BLaER1 (cell line): ENCODE results near the gene OR6K3.
"Not testable (repeated sequence)": the region's sequence is repeated elsewhere in the genome, so short reads cannot be mapped to it uniquely, and the experiment has no call there.

Source experiments
- H3K27ac ChIP-seq: shearing (Covaris generic); formaldehyde crosslinking; 2 replicates; pipeline ENCODE4 v1.8.1; 2022
- H3K27me3 ChIP-seq: shearing (Covaris generic); formaldehyde crosslinking; 2 replicates; pipeline ENCODE4 v1.8.1; 2022
- H3K36me3 ChIP-seq: shearing (Covaris generic); formaldehyde crosslinking; 2 replicates; pipeline ENCODE4 v1.8.1; 2022
- H3K4me1 ChIP-seq: shearing (Covaris generic); formaldehyde crosslinking; 2 replicates; pipeline ENCODE4 v1.8.1; 2022
- H3K4me2 ChIP-seq: shearing (Covaris generic); formaldehyde crosslinking; 2 replicates; pipeline ENCODE4 v1.8.1; 2022
- H3K4me3 ChIP-seq: shearing (Covaris generic); formaldehyde crosslinking; 2 replicates; pipeline ENCODE4 v1.8.1; 2022
- H3K9ac ChIP-seq: shearing (Covaris generic); formaldehyde crosslinking; 2 replicates; pipeline ENCODE4 v1.8.1; 2022
- H3K9me3 ChIP-seq: shearing (Covaris generic); formaldehyde crosslinking; 2 replicates; pipeline ENCODE4 v1.8.1; 2022
- H4K20me1 ChIP-seq: shearing (Covaris generic); formaldehyde crosslinking; 2 replicates; pipeline ENCODE4 v1.8.1; 2022
- Cebpa-rat ChIP-seq: shearing (Covaris generic); IDR thresholded peaks from 2 replicates; pipeline ENCODE4 v1.8.1; 2022

OR6K3 gene

GRCh38 chr1:158717344-158717743 lies 3.2 kb downstream of the OR6K3 start:
- Histone ChIP-seq H3K4me2 (no peak overlapping the region), H3K4me1 (no peaks in the 10 kb centered on the region), H3K4me3 (no peak overlapping the region), H3K9ac (no peak overlapping the region), H4K20me1 (no peaks in the 10 kb centered on the region), H3K36me3 (no peaks in the 10 kb centered on the region), H3K27ac (no peak overlapping the region), H3K27me3 (no peaks in the 10 kb centered on the region), H3K9me3 (no peaks in the 10 kb centered on the region)
- TF ChIP-seq Cebpa-rat, result no peak

- no peaks in the 10 kb centered on the region for H4K20me1 ChIP-seq
- H3K9ac ChIP-seq, result no peak overlapping the region
- no peaks in the 10 kb centered on the region for H3K4me1 ChIP-seq
- H3K27ac ChIP-seq, result no peak overlapping the region
- H3K36me3 ChIP-seq, result no peaks in the 10 kb centered on the region
- H3K4me3 ChIP-seq, result no peak overlapping the region
- TF ChIP-seq Cebpa-rat, result no peak
- no peaks in the 10 kb centered on the region for H3K27me3 ChIP-seq
- no peaks in the 10 kb centered on the region for H3K9me3 ChIP-seq
- no peak overlapping the region for H3K4me2 ChIP-seq
These were observed 4.2 kb downstream of the OR6K3 start for GRCh38 chr1:158716335-158716734.

- no peak for TF ChIP-seq Cebpa-rat
- H3K4me1 ChIP-seq, result no peaks in the 10 kb centered on the region
- H3K9ac ChIP-seq, result no peak overlapping the region
- no peaks in the 10 kb centered on the region for H3K9me3 ChIP-seq
- no peaks in the 10 kb centered on the region for H4K20me1 ChIP-seq
- H3K36me3 ChIP-seq, result no peaks in the 10 kb centered on the region
- no peak overlapping the region for H3K4me2 ChIP-seq
- H3K27me3 ChIP-seq, result no peaks in the 10 kb centered on the region
- H3K4me3 ChIP-seq, result no peak overlapping the region
- no peak overlapping the region for H3K27ac ChIP-seq
These were observed 5.8 kb downstream of the OR6K3 start for GRCh38 chr1:158714754-158715153.

GRCh38 chr1:158711098-158711497 lies 9.4 kb downstream of the OR6K3 start:
- no peaks in the 10 kb centered on the region for H3K4me1 ChIP-seq
- no peaks in the 10 kb centered on the region for H4K20me1 ChIP-seq
- H3K36me3 ChIP-seq, result no peaks in the 10 kb centered on the region
- H3K27me3 ChIP-seq, result no peaks in the 10 kb centered on the region
- no peaks in the 10 kb centered on the region for H3K9me3 ChIP-seq
- no peak overlapping the region for H3K4me2 ChIP-seq
- H3K9ac ChIP-seq, result no peak overlapping the region
- H3K27ac ChIP-seq, result no peak overlapping the region
- TF ChIP-seq Cebpa-rat, result no peak
- no peak overlapping the region for H3K4me3 ChIP-seq

GRCh38 chr1:158706096-158706495 lies 14.4 kb downstream of the OR6K3 start:
- no peaks in the 10 kb centered on the region for H4K20me1 ChIP-seq
- H3K9me3 ChIP-seq, result no peaks in the 10 kb centered on the region
- H3K27me3 ChIP-seq, result no peaks in the 10 kb centered on the region
- no peak overlapping the region for H3K9ac ChIP-seq
- H3K4me2 ChIP-seq, result no peak overlapping the region
- no peak overlapping the region for H3K4me3 ChIP-seq
- no peaks in the 10 kb centered on the region for H3K36me3 ChIP-seq
- H3K4me1 ChIP-seq, result no peaks in the 10 kb centered on the region
- TF ChIP-seq Cebpa-rat, result no peak
- no peak overlapping the region for H3K27ac ChIP-seq

GRCh38 chr1:158700552-158700951 lies 20.0 kb downstream of the OR6K3 start, which contains the start of gene OR6K2:
Gene OR6K2, minus strand, starts transcription at chr1:158700652. Its CDS starts 0 bp downstream, at chr1:158700652.
- Histone ChIP-seq H3K27me3 (no peaks in the 10 kb centered on the region), H3K4me2 (no peak within 1 kb of the TSS), H3K36me3 (no peaks in the 10 kb centered on the region), H3K27ac (no peak within 1 kb of the TSS), H3K4me3 (no peak within 1 kb of the TSS), H4K20me1 (no peaks in the 10 kb centered on the region), H3K9me3 (no peaks in the 10 kb centered on the region), H3K4me1 (no peaks in the 10 kb centered on the region), H3K9ac (no peak within 1 kb of the TSS)
- no peak for TF ChIP-seq Cebpa-rat

- no peak for TF ChIP-seq Cebpa-rat
- Histone ChIP-seq H3K27ac (no peak overlapping the region), H3K4me3 (no peak overlapping the region), H3K9ac (no peak overlapping the region), H3K9me3 (no peaks in the 10 kb centered on the region), H3K27me3 (no peaks in the 10 kb centered on the region), H4K20me1 (no peaks in the 10 kb centered on the region), H3K4me1 (no peaks in the 10 kb centered on the region), H3K36me3 (no peaks in the 10 kb centered on the region), H3K4me2 (no peak overlapping the region)
These were observed 25.9 kb downstream of the OR6K3 start for GRCh38 chr1:158694596-158694995.

GRCh38 chr1:158692356-158692755 lies 28.2 kb downstream of the OR6K3 start:
- no peaks in the 10 kb centered on the region for H3K36me3 ChIP-seq
- no peaks in the 10 kb centered on the region for H3K4me1 ChIP-seq
- H3K27me3 ChIP-seq, result no peaks in the 10 kb centered on the region
- no peak overlapping the region for H3K4me3 ChIP-seq
- no peaks in the 10 kb centered on the region for H4K20me1 ChIP-seq
- H3K9me3 ChIP-seq, result no peaks in the 10 kb centered on the region
- no peak overlapping the region for H3K9ac ChIP-seq
- no peak for TF ChIP-seq Cebpa-rat
- H3K27ac ChIP-seq, result no peak overlapping the region
- no peak overlapping the region for H3K4me2 ChIP-seq

GRCh38 chr1:158691907-158692306 lies 28.6 kb downstream of the OR6K3 start:
- Histone ChIP-seq H3K4me3 (no peak overlapping the region), H3K4me1 (no peaks in the 10 kb centered on the region), H3K27me3 (no peaks in the 10 kb centered on the region), H3K27ac (no peak overlapping the region), H3K36me3 (no peaks in the 10 kb centered on the region), H3K4me2 (no peak overlapping the region), H4K20me1 (no peaks in the 10 kb centered on the region), H3K9ac (no peak overlapping the region), H3K9me3 (no peaks in the 10 kb centered on the region)
- TF ChIP-seq Cebpa-rat, result no peak

GRCh38 chr1:158691149-158691548 lies 29.4 kb downstream of the OR6K3 start:
- H3K27me3 ChIP-seq, H3K9me3 ChIP-seq, H3K4me3 ChIP-seq, H3K36me3 ChIP-seq, H3K4me1 ChIP-seq, H4K20me1 ChIP-seq, H3K9ac ChIP-seq, H3K27ac ChIP-seq, H3K4me2 ChIP-seq: not testable (repeated sequence)

- Histone ChIP-seq H3K27ac (no peak overlapping the region), H3K9me3 (no peaks in the 10 kb centered on the region), H3K36me3 (no peaks in the 10 kb centered on the region), H4K20me1 (no peaks in the 10 kb centered on the region), H3K27me3 (no peaks in the 10 kb centered on the region), H3K9ac (no peak overlapping the region), H3K4me3 (no peak overlapping the region), H3K4me2 (no peak overlapping the region), H3K4me1 (no peaks in the 10 kb centered on the region)
- no peak for TF ChIP-seq Cebpa-rat
These were observed 30.6 kb downstream of the OR6K3 start for GRCh38 chr1:158689875-158690274.
